GM12878 (cell line): ENCODE results near the gene KCNK4. TPM values are rescaled to one million over a fixed set of nuclear protein-coding genes. Genes with fewer than 3 reads are reported as not detected.

Experiments
- ATAC-seq: fragments of 200-7000 bp; cut with Tn5 transposase; 3 replicates; pipeline ENCODE4 v1.9.1; 2020; ENCODE audit warnings: mild to moderate bottlenecking, moderate library complexity
- BruUV-seq: library from RNA; stranded (reverse); fragments of 400-500 nt; replicated peaks from 2 replicates; lab custom pipeline; 2021; lab: Mats Ljungman, UMichigan
- CTCF ChIA-PET: fragments of 300-600 bp; sonication (Branson Sonifier 250); formaldehyde crosslinking; extraction: SDS; loops from one replicate; lab custom pipeline; 2021; ENCODE audit warnings: inconsistent platforms; lab: Yijun Ruan, JAX
- POLR2A ChIA-PET: fragments of 350-600 bp; formaldehyde crosslinking; extraction: SDS; loops from one replicate; lab custom pipeline; 2021; ENCODE audit warnings: inconsistent platforms; lab: Charles Lee
- RAD21 ChIA-PET: fragments of 300-600 bp; sonication (Branson Sonifier 250); formaldehyde crosslinking; loops from one replicate; lab custom pipeline; 2023; ENCODE audit warnings: antibody characterized with exemption; ENCODE audit not compliant: unreplicated experiment; lab: Charles Lee
- SMC1A ChIA-PET: fragments of 300-600 bp; sonication (Branson Sonifier 250); formaldehyde crosslinking; loops from one replicate; lab custom pipeline; 2023; ENCODE audit not compliant: unreplicated experiment, uncharacterized antibody; lab: Charles Lee
- DNase-seq: peaks from one replicate; pipeline ENCODE4 v3.0.0-alpha.2; 2011; ENCODE audit warnings: low read depth, low spot score
- FAIRE-seq: peaks from 3 replicates; lab custom pipeline; 2011; peaks lifted over from hg19 to GRCh38; lab: Jason Lieb, UNC
- H2AFZ ChIP-seq: 2 replicates; pipeline ENCODE4 v1.6.0; 2011; ENCODE audit warnings: low read depth, low read length, control low read depth; ENCODE audit not compliant: control insufficient read depth
- H3K27ac ChIP-seq: 2 replicates; pipeline ENCODE4 v1.5.1; 2011; ENCODE audit warnings: control low read depth; ENCODE audit not compliant: control insufficient read depth, insufficient read depth
- H3K27me3 ChIP-seq, 2 experiments: replicated peaks in 1 of 2; 2 replicates each; pipeline versions ENCODE4 v1.6.0 to v1.6.1; 2011; ENCODE audit warnings: low read length in 1 of 2; ENCODE audit not compliant: control insufficient read depth in 2 of 2, insufficient read depth in 2 of 2
- H3K36me3 ChIP-seq, 2 experiments: 2 replicates each; pipeline ENCODE4 v1.5.1; 2011; ENCODE audit warnings: low read length in 1 of 2; ENCODE audit not compliant: control insufficient read depth in 2 of 2, insufficient read depth in 2 of 2
- H3K4me1 ChIP-seq: 2 replicates; pipeline ENCODE4 v1.6.1; 2011; ENCODE audit warnings: mild to moderate bottlenecking, low read length, moderate library complexity, mixed read lengths; ENCODE audit not compliant: control insufficient read depth, insufficient read depth
- H3K4me2 ChIP-seq: 2 replicates; pipeline ENCODE4 v1.6.0; 2011; ENCODE audit warnings: control low read depth; ENCODE audit not compliant: control insufficient read depth, insufficient read depth
- H3K4me3 ChIP-seq: fragments of 200-600 bp; sonication (generic); 2 replicates; pipeline ENCODE4 v1.5.1; 2016
- H3K79me2 ChIP-seq: 2 replicates; pipeline ENCODE4 v1.6.0; 2011; ENCODE audit warnings: low read length; ENCODE audit not compliant: control insufficient read depth, insufficient read depth
- H3K9ac ChIP-seq: 2 replicates; pipeline ENCODE4 v1.8.0; 2011; ENCODE audit warnings: low read length, control low read depth, mixed read lengths; ENCODE audit not compliant: control insufficient read depth, insufficient read depth
- H3K9me3 ChIP-seq: replicated peaks from 3 replicates; pipeline ENCODE4 v1.5.1; 2011; ENCODE audit warnings: mild to moderate bottlenecking, low read length; ENCODE audit not compliant: control insufficient read depth, insufficient read depth
- H4K20me1 ChIP-seq: 2 replicates; pipeline ENCODE4 v1.6.0; 2011; ENCODE audit not compliant: control insufficient read depth, insufficient read depth
- ATF7 ChIP-seq: fragments of 450-650 bp; IDR thresholded peaks from 2 replicates; pipeline ENCODE4 v1.6.1; 2016; ENCODE audit warnings: low read depth, mild to moderate bottlenecking
- GABPA ChIP-seq: IDR thresholded peaks from 2 replicates; pipeline ENCODE4 v1.6.1; 2014; ENCODE audit warnings: antibody characterized with exemption, low read depth, mild to moderate bottlenecking, inconsistent platforms
- HCFC1 ChIP-seq: fragments of 150-350 bp; IDR thresholded peaks from 2 replicates; pipeline ENCODE4 v1.6.1; 2014; ENCODE audit warnings: low read length
- HDGF ChIP-seq: fragments of 450-650 bp; IDR thresholded peaks from 2 replicates; pipeline ENCODE4 v1.6.1; 2016; ENCODE audit warnings: antibody characterized with exemption
- MTA3 ChIP-seq: IDR thresholded peaks from 2 replicates; pipeline ENCODE4 v1.6.1; 2012; ENCODE audit warnings: low read length, inconsistent platforms, borderline replicate concordance
- NR2C1 ChIP-seq: fragments of 450-650 bp; IDR thresholded peaks from 2 replicates; pipeline ENCODE4 v1.6.1; 2017; ENCODE audit warnings: antibody characterized with exemption, mild to moderate bottlenecking, moderate library complexity
- PML ChIP-seq: IDR thresholded peaks from 2 replicates; pipeline ENCODE4 v1.6.1; 2012; ENCODE audit warnings: low read length, inconsistent platforms
- RAD21 ChIP-seq: IDR thresholded peaks from 2 replicates; pipeline ENCODE4 v1.6.1; 2011; ENCODE audit warnings: mild to moderate bottlenecking, low read depth, low read length, moderate library complexity; ENCODE audit not compliant: insufficient read depth
- RCOR1 ChIP-seq: conservative IDR thresholded peaks from 2 replicates; pipeline ENCODE4 v1.6.1; 2012; ENCODE audit warnings: low read depth, low read length, improper control_type of control experiment
- SPI1 ChIP-seq: IDR thresholded peaks from 2 replicates; pipeline ENCODE4 v1.6.1; 2011; ENCODE audit warnings: low read depth, mild to moderate bottlenecking, low read length, moderate library complexity, borderline replicate concordance; ENCODE audit not compliant: insufficient read depth
- SREBF1 ChIP-seq: IDR thresholded peaks from 2 replicates; pipeline ENCODE4 v1.6.1; 2012; ENCODE audit warnings: mild to moderate bottlenecking, low read length
- SREBF2 ChIP-seq: IDR thresholded peaks from 2 replicates; pipeline ENCODE4 v1.6.1; 2012; ENCODE audit warnings: mild to moderate bottlenecking, low read length
- SUZ12 ChIP-seq: fragments of 200-600 bp; sonication (generic); IDR thresholded peaks from one replicate; pipeline ENCODE4 v1.6.1; 2018; ENCODE audit warnings: antibody characterized with exemption, mild to moderate bottlenecking; ENCODE audit not compliant: unreplicated experiment
- WRNIP1 ChIP-seq: IDR thresholded peaks from 2 replicates; pipeline ENCODE4 v1.6.1; 2011; ENCODE audit warnings: low read depth, low read length, improper control_type of control experiment, borderline replicate concordance
- WGBS: methylation state at CpG from one replicate; pipeline ENCODE4 v1.1.6; 2016; ENCODE audit warnings: low lambda C conversion rate; ENCODE audit not compliant: insufficient replicate concordance, insufficient coverage; ENCODE audit errors: missing lambda C conversion rate; 5-methylcytosine and 5-hydroxymethylcytosine counted together
- in situ Hi-C: fragments of 300-500 bp; cut with MboI; formaldehyde crosslinking; loops from 9 replicates; pipeline ENCODE4 v1.14.3; 2018; ENCODE audit warnings: mixed read lengths
- intact Hi-C: fragments of 100-400 bp; cut with micrococcal nuclease; formaldehyde crosslinking; loops from one replicate; pipeline ENCODE4 v1.14.2; 2022; ENCODE audit not compliant: unreplicated experiment
- polyA plus RNA-seq, 11 experiments: library from polyadenylated mRNA; depleted of rRNA in 4 of 11; unstranded in 6 of 11; stranded (reverse) in 5 of 11; fragments of >200 nt; fragmentation: Nextera tagmentation in 4 of 11; fragmentation: Illumina TruSeq in 1 of 11; extraction: Ambion mirVana in 4 of 11; extraction: Trizol in 1 of 11; gene quantifications; 1 replicate in 1 of 11; 2 replicates in 10 of 11; pipeline versions ENCODE4 v1.2.1 to v1.2.3, GENCODE V29; 2011 to 2016; ENCODE audit warnings: inconsistent platforms in 2 of 11, missing spikeins in 2 of 11, low read depth in 1 of 11
- total RNA-seq, 4 experiments: library from RNA; depleted of rRNA in 3 of 4; stranded (reverse); fragments of >200 nt in 3 of 4; fragmentation: Illumina TruSeq in 1 of 4; extraction: Trizol in 1 of 4; gene quantifications; 2 replicates each; pipeline versions ENCODE4 v1.2.1 to v1.2.3, GENCODE V29; 2013 to 2021
- TF ChIP-seq, protein P1 (sequence below): fragments of 450-650 bp; IDR thresholded peaks from 2 replicates; pipeline ENCODE4 v1.6.1; 2017; ENCODE audit warnings: low read depth, mild to moderate bottlenecking, moderate library complexity
- TF ChIP-seq, protein P2 (sequence below): fragments of 450-650 bp; formaldehyde crosslinking; IDR thresholded peaks from 2 replicates; pipeline ENCODE4 v1.4.0; 2022; ENCODE audit warnings: mild to moderate bottlenecking, moderate library complexity
- TF ChIP-seq, protein P3 (sequence below): IDR thresholded peaks from 2 replicates; pipeline ENCODE4 v1.6.1; 2011; ENCODE audit warnings: mild to moderate bottlenecking, low read depth, low read length, moderate library complexity; ENCODE audit not compliant: insufficient replicate concordance

The KCNK4 gene
- total and polyA plus RNA-seq, 10 of the 15 experiments (the other 5 are each of a cell fraction or from before 2014, with no cell fraction given): 0.04 TPM; not detected in 9

DNA sequence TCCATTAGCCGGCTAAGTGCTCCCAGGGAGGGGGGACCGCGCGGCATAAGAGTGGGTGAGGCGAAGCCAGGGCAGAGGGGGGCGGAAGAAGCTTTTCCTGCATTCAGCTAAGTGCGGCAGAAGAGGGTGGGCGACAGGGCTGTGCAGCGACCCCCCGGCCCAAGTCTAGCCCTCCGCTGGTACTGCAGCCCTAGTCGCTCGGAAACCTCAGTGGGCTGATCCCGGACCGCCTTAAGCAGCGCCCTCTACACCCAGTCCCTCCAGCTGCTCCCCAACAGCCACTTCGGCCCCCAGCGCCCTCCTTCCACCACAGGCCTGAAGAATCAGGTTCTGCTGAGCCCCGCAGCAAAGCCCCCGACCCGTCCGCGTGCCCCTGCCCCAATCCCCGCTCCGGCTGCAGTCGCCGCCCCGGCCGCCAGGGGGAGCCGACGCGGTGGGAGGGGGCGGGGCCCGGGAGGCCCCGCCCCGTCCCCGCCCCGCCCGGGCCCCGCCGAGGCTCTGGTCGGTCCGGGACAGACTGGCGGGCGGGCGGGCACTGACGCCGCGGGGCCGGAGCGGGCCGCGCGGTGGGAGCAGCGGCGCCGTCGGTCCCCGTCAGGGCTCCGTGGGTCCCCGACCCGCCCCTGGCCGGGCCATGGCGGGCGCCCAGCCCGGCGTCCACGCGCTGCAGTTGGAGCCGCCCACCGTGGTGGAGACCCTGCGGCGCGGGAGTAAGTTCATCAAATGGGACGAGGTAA, 39.9 kb upstream of the KCNK4 start, which contains the start of gene PLCB3:
TSS of gene PLCB3 (plus strand) at position 515 of the 737 bp plus-strand sequence. CDS start at position 635, 120 bp downstream.
- Histone ChIP-seq H3K9ac (peak within 1 kb of the TSS; percentile 82), H3K36me3 (no peaks in the 10 kb centered on the region; a peak in 1 of 4 replicates), H3K4me2 (peak within 1 kb of the TSS; percentile 100), H3K27me3 (no peaks in the 10 kb centered on the region), H2AFZ (peak within 1 kb of the TSS; percentile 85), H3K79me2 (peaks cover 3% of the 10 kb centered on the region), H3K4me1 (peaks cover 10% of the 10 kb centered on the region), H4K20me1 (no peaks in the 10 kb centered on the region), H3K4me3 (peak within 1 kb of the TSS; percentile 66), H3K9me3 (no peaks in the 10 kb centered on the region), H3K27ac (no peak within 1 kb of the TSS)
- BruUV-seq: no TSS peak
- ATAC-seq (peak; percentile 68), FAIRE-seq (no peak), DNase-seq (no peak)
- in situ Hi-C loops (no loop called here), intact Hi-C loops (loop anchor here (2.0 kb wide), 2 partner anchors 18 to 50 kb away; partner anchors contain the start of gene CATSPERZ)
- ChIA-PET RAD21 (interaction anchor here (1.0 to 3.1 kb wide), 7 partner anchors 10 to 67 kb away, joined by 3 to 30 read pairs (median 4); partner anchors contain the start of genes CATSPERZ, FERMT3, FKBP2 and PRDX5), SMC1A (interaction anchor here (1.7 kb wide), 1 partner anchor 46 kb away, joined by 15 read pairs; the partner anchor contains the start of gene FERMT3), POLR2A (interaction anchor here (1.0 to 2.0 kb wide), 8 partner anchors 10 to 54 kb away, joined by 3 to 12 read pairs (median 6); partner anchors contain the start of genes ESRRA, FERMT3 and FKBP2), CTCF (interaction anchor here (0.5 to 4.8 kb wide), 16 partner anchors 9 to 90 kb away, joined by 3 to 64 read pairs (median 5); partner anchors contain the start of genes CATSPERZ, FERMT3, FKBP2 and NUDT22)
- 2% methylated on average over 29 of the region's 75 CpGs for WGBS
- TF ChIP-seq SREBF1 (no peak), HCFC1 (no peak), HDGF (peak; percentile 42; the same call in 1 of the 2 replicates), GABPA (no peak), SUZ12 (no peak), PML (no peak), NR2C1 (0 out of 2 replicates have a peak, but pooled peaks have one; percentile 34), WRNIP1 (no peak), RCOR1 (no peak), RAD21 (peak; percentile 29), SPI1 (no peak), SREBF2 (no peak), ATF7 (no peak), MTA3 (no peak)
- TF ChIP-seq, protein P1, sequence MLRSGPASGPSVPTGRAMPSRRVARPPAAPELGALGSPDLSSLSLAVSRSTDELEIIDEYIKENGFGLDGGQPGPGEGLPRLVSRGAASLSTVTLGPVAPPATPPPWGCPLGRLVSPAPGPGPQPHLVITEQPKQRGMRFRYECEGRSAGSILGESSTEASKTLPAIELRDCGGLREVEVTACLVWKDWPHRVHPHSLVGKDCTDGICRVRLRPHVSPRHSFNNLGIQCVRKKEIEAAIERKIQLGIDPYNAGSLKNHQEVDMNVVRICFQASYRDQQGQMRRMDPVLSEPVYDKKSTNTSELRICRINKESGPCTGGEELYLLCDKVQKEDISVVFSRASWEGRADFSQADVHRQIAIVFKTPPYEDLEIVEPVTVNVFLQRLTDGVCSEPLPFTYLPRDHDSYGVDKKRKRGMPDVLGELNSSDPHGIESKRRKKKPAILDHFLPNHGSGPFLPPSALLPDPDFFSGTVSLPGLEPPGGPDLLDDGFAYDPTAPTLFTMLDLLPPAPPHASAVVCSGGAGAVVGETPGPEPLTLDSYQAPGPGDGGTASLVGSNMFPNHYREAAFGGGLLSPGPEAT: no peak
- TF ChIP-seq, protein P2, sequence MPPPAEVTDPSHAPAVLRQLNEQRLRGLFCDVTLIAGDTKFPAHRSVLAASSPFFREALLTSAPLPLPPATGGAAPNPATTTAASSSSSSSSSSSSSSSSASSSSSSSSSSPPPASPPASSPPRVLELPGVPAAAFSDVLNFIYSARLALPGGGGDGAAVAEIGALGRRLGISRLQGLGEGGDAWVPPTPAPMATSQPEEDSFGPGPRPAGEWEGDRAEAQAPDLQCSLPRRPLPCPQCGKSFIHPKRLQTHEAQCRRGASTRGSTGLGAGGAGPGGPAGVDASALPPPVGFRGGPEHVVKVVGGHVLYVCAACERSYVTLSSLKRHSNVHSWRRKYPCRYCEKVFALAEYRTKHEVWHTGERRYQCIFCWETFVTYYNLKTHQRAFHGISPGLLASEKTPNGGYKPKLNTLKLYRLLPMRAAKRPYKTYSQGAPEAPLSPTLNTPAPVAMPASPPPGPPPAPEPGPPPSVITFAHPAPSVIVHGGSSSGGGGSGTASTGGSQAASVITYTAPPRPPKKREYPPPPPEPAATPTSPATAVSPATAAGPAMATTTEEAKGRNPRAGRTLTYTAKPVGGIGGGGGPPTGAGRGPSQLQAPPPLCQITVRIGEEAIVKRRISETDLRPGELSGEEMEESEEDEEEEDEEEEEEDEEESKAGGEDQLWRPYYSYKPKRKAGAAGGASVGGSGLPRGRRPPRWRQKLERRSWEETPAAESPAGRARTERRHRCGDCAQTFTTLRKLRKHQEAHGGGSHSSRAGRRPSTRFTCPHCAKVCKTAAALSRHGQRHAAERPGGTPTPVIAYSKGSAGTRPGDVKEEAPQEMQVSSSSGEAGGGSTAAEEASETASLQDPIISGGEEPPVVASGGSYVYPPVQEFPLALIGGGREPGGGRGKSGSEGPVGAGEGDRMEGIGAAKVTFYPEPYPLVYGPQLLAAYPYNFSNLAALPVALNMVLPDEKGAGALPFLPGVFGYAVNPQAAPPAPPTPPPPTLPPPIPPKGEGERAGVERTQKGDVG (CRISPR knock-in tag): no peak
- TF ChIP-seq, protein P3, sequence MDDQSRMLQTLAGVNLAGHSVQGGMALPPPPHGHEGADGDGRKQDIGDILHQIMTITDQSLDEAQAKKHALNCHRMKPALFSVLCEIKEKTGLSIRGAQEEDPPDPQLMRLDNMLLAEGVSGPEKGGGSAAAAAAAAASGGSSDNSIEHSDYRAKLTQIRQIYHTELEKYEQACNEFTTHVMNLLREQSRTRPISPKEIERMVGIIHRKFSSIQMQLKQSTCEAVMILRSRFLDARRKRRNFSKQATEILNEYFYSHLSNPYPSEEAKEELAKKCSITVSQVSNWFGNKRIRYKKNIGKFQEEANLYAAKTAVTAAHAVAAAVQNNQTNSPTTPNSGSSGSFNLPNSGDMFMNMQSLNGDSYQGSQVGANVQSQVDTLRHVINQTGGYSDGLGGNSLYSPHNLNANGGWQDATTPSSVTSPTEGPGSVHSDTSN: no peak
